GM12801 (cell line): ENCODE results near the gene TRIM33.

Experiments used
- CTCF ChIP-seq: IDR thresholded peaks from one replicate; pipeline ENCODE4 v1.5.1; 2011; ENCODE audit warnings: control low read depth; ENCODE audit not compliant: insufficient read length; ENCODE audit errors: extremely low read depth

The TRIM33 gene

GRCh38 chr1:114390960-114391359, 120.0 kb downstream of the TRIM33 start:
- no peak for TF ChIP-seq CTCF

GRCh38 chr1:114390361-114390760, 120.6 kb downstream of the TRIM33 start:
- TF ChIP-seq CTCF, result no peak

GRCh38 chr1:114388432-114389003, 122.5 kb downstream of the TRIM33 start:
- no peak for TF ChIP-seq CTCF

DNA sequence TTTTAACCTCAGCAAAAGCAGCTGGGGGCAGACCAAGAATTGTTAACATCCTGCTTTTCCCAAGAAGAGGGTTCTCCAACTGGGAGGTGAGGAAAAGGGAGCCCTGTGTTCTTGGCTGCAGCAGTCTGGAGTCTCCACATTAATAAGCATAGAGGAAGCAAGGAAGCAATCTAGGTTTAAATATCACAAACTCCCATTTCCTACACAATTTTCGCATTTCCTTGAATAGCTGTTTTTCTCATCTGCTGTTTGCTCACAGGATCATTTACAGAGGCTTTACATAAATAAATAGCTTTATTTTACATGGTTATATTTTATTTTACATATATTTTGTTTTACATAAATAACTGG, 124.0 kb downstream of the TRIM33 start:
- no peak for TF ChIP-seq CTCF

- TF ChIP-seq CTCF, result no peak
Measured at GRCh38 chr1:114386129-114387009, 124.6 kb downstream of the TRIM33 start.

DNA sequence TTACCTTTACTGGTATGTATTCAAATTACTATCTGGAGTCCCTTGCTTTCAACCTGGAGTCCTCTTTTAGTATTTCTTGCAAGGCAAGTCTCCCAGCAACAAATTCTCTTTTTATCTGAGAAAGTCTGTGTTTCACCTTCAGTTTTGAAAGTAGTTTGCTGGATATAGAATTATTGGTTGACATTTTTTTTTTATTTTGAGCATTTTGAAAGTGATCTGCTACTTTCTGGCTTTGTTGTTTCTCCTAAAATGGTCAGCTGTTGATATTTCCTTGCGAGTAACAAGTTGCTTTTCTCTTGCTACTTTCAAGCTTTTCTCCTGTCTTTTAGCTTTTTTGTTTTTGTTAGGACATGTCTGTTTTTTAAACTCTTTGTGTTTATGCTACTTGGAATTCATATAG, 126.1 kb downstream of the TRIM33 start:
- TF ChIP-seq CTCF, result no peak

DNA sequence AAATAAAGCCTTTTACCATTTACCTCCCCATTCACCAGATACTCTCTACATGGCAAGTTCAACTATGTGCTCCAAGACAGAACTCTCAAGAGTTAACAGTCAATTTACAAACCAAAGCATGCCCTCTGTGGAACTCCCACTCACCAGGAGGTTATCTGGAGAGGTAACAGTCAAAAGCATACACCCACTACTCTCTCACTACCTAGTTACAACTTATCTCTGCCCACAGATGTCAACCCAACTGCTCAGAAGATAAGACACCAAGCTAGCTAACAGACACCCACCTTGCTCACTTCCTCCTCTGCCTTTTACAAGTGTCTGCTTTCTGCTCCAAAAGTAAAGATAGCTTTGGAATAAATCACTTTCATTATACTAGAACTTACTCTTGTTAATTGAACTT, 131.0 kb downstream of the TRIM33 start:
- TF ChIP-seq CTCF, result no peak
